Memory B cell (primary cell): ENCODE results near the gene RAB14.
"Not testable (repeated sequence)": the region's sequence is repeated elsewhere in the genome, so short reads cannot be mapped to it uniquely, and the experiment has no call there.

Experiments used
- ATAC-seq: fragments of 150-1000 bp; cut with Tn5 transposase; 2 replicates; pipeline ENCODE4 v1.10.0; 2021; ENCODE audit warnings: low read depth, mild to moderate bottlenecking, moderate library complexity
- DNase-seq, 2 donors: peaks; one replicate each; pipeline ENCODE4 v3.0.0; 2022; ENCODE audit warnings: low spot score in 2 of 2
- H3K27ac Mint-ChIP-seq: one replicate; pipeline ENCODE4 v1.8.0; 2022; ENCODE audit warnings: mild to moderate bottlenecking, moderate library complexity, mixed read lengths
- H3K27me3 Mint-ChIP-seq: one replicate; pipeline ENCODE4 v1.8.0; 2022; ENCODE audit warnings: mixed read lengths
- H3K36me3 Mint-ChIP-seq: one replicate; pipeline ENCODE4 v1.8.0; 2022; ENCODE audit warnings: mild to moderate bottlenecking, mixed read lengths
- H3K4me1 Mint-ChIP-seq: one replicate; pipeline ENCODE4 v1.8.0; 2022; ENCODE audit warnings: mixed read lengths
- H3K4me3 Mint-ChIP-seq: one replicate; pipeline ENCODE4 v1.8.0; 2022; ENCODE audit warnings: mild to moderate bottlenecking, moderate library complexity, mixed read lengths
- H3K9me3 Mint-ChIP-seq: one replicate; pipeline ENCODE4 v1.8.0; 2022; ENCODE audit warnings: mixed read lengths

The RAB14 gene

GRCh38 chr9:121141706-121142105, 60.0 kb downstream of the RAB14 start:
- H3K27ac Mint-ChIP-seq, result peak overlapping the region; percentile 39
- H3K36me3 Mint-ChIP-seq, result peaks cover 51% of the 10 kb centered on the region
- H3K9me3 Mint-ChIP-seq, result no peaks in the 10 kb centered on the region
- peaks cover 5% of the 10 kb centered on the region for H3K4me1 Mint-ChIP-seq
- no peaks in the 10 kb centered on the region for H3K27me3 Mint-ChIP-seq
- no peak overlapping the region for H3K4me3 Mint-ChIP-seq
- ATAC-seq (no peak), DNase-seq (no peak)

GRCh38 chr9:121141306-121141705, 60.4 kb downstream of the RAB14 start:
- Mint-ChIP-seq H3K27me3 (no peaks in the 10 kb centered on the region), H3K4me3 (no peak overlapping the region), H3K27ac (peak overlapping the region; percentile 39), H3K4me1 (peaks cover 6% of the 10 kb centered on the region), H3K9me3 (no peaks in the 10 kb centered on the region), H3K36me3 (peaks cover 50% of the 10 kb centered on the region)
- ATAC-seq (no peak), DNase-seq (no peak)

DNA sequence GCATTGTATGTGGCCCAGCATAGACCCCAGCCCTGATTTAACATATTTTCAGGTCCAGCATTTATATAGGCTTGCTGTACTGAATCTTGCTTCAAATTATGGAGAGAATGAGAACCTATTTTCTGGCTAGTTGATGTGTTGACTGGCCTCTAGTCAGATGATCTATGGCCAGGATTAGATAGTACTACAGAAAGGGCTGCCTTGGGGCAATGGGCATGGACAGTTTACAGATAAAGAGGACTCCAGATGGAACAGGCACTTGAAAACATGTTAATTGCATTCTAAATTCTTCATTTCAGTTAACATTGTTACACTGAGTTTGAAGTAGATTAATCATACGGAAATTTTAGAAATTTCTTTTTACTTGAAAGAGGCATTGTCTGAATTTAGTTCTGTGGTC, 61.5 kb downstream of the RAB14 start:
- Mint-ChIP-seq H3K36me3 (peaks cover 51% of the 10 kb centered on the region), H3K4me3 (no peak overlapping the region), H3K27ac (peak overlapping the region; percentile 68), H3K4me1 (peaks cover 6% of the 10 kb centered on the region), H3K27me3 (no peaks in the 10 kb centered on the region), H3K9me3 (no peaks in the 10 kb centered on the region)
- DNase-seq, result no peak
- no peak for ATAC-seq

DNA sequence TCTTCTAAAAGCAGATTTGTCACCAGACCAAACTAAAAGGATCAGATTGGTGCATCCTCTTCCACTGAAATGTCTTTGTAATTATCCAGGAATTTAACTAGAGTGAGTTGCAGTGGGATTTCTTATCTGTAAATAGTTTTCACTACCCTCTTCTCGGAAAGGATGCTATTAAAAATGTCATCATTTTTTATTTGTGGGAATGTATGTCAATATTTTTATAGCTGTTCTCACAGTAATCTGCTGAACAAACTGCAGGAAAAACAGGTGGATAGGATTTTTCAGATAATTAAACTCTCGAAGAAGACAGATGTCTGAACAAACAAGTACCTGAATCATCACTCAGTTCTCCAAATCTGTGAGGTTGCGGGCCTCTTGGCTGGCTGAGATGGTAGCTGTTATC, 62.7 kb downstream of the RAB14 start:
- H3K27me3 Mint-ChIP-seq, result no peaks in the 10 kb centered on the region
- peaks cover 46% of the 10 kb centered on the region for H3K36me3 Mint-ChIP-seq
- peak overlapping the region; percentile 67 for H3K27ac Mint-ChIP-seq
- H3K4me3 Mint-ChIP-seq, result no peak overlapping the region
- ATAC-seq (no peak), DNase-seq (no peak)
- peaks cover 8% of the 10 kb centered on the region for H3K4me1 Mint-ChIP-seq
- H3K9me3 Mint-ChIP-seq, result no peaks in the 10 kb centered on the region

GRCh38 chr9:121138561-121138960, 63.1 kb downstream of the RAB14 start:
- peak overlapping the region; percentile 67 for H3K27ac Mint-ChIP-seq

GRCh38 chr9:121135642-121136041, 66.0 kb downstream of the RAB14 start:
- H3K36me3 Mint-ChIP-seq, result peaks cover 47% of the 10 kb centered on the region
- H3K27me3 Mint-ChIP-seq, result no peaks in the 10 kb centered on the region
- DNase-seq, result no peak
- no peaks in the 10 kb centered on the region for H3K9me3 Mint-ChIP-seq
- peak overlapping the region; percentile 32 for H3K27ac Mint-ChIP-seq
- no peak overlapping the region for H3K4me3 Mint-ChIP-seq
- peaks cover 30% of the 10 kb centered on the region for H3K4me1 Mint-ChIP-seq
- ATAC-seq, result no peak

More at GRCh38 chr9:121138561-121138960, 63.1 kb downstream of the RAB14 start:
- Mint-ChIP-seq H3K27me3 (no peaks in the 10 kb centered on the region), H3K9me3 (no peaks in the 10 kb centered on the region), H3K4me1 (peaks cover 8% of the 10 kb centered on the region), H3K36me3 (peaks cover 46% of the 10 kb centered on the region), H3K4me3 (no peak overlapping the region)
- DNase-seq, result no peak
- ATAC-seq, result no peak

DNA sequence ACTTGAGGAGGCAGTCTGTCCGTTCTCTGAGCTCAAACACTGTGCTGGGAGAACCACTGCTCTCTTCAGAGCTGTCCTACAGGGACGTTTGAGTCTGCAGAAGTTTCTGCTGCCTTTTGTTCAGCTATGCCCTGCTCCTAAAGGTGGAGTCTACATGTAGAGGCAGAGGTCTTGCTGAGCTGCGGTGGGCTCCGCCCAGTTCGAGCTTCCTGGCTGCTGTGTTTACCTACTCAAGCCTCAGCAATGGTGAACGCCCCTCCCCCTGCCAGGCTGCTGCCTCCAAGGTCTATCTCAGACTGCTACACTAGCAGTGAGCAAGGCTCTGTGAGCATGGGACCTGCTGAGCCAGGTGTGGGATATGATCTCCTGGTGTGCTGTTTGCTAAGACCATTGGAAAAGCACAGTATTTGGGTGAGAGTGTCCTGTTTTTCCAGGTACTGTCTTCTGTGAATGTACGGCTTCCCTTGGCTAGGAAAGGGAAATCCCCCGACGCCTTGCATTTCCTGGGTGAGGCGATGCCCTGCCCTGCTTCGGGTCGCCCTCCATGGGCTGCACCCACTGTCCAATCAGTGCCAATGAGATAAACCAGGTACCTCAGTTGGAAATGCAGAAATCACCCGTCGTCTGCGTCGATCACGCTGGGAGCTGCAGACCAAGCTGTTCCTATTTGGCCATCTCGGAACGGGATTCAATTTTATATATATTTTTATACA, 68.4 kb downstream of the RAB14 start:
- DNase-seq (peak; percentile 28 to 35), ATAC-seq (peak; percentile 96)
- Mint-ChIP-seq H3K36me3 (peaks cover 52% of the 10 kb centered on the region), H3K4me3 (peak overlapping the region; percentile 66), H3K27ac (peak overlapping the region; percentile 73), H3K9me3 (peaks cover 2% of the 10 kb centered on the region), H3K4me1 (peaks cover 50% of the 10 kb centered on the region), H3K27me3 (no peaks in the 10 kb centered on the region)

DNA sequence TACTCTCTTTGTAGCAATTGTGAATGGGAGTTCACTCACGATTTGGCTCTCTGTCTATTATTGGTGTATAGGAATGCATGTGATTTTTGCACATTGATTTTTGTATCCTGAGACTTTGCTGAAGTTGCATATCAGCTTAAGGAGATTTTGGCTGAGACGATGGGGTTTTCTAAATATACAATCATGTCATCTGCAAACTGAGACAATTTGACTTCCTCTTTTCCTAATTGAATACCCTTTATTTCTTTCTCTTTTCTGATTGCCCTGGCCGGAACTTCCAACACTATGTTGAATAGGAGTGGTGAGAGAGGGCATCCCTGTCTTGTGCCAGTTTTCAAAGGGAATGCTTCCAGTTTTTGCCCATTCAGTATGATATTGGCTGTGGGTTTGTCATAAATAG, 72.3 kb downstream of the RAB14 start:
- H3K4me1 Mint-ChIP-seq, result peaks cover 49% of the 10 kb centered on the region
- not testable (repeated sequence) for H3K27me3 Mint-ChIP-seq, H3K9me3 Mint-ChIP-seq, ATAC-seq, DNase-seq
- peak overlapping the region; percentile 62 for H3K4me3 Mint-ChIP-seq
- H3K36me3 Mint-ChIP-seq, result peaks cover 48% of the 10 kb centered on the region
- H3K27ac Mint-ChIP-seq, result peak overlapping the region; percentile 19
